GM21526 (cell line): ENCODE results near the gene DDX25.

ENCODE experiments used
- ATAC-seq: cut with Tn5 transposase; IDR thresholded peaks from one replicate; pipeline ENCODE4 v1.9.1; 2021; ENCODE audit warnings: moderate library complexity; ENCODE audit not compliant: unreplicated experiment, low FRiP score

Gene DDX25

GRCh38 chr11:125948278-125949051 lies 44.2 kb downstream of the DDX25 start:
- no peak for ATAC-seq

GRCh38 chr11:125949271-125950177 lies 45.2 kb downstream of the DDX25 start:
- no peak for ATAC-seq

DNA sequence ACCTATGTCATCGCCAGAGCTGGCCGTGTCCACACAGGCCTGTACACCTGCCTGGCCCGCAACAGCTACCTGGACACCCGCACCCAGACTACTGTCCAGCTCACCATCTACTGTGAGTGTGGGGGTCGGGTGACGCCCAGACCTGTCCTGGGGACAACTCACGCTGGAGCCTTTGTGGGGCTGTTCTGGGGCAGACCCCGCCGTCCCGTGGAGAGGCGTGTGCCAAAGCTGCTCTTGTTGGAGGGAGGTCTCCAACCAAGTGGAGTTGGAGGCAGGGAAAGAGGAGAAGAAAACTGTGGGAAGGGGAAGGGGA lies 45.8 kb downstream of the DDX25 start:
- no peak for ATAC-seq

DNA sequence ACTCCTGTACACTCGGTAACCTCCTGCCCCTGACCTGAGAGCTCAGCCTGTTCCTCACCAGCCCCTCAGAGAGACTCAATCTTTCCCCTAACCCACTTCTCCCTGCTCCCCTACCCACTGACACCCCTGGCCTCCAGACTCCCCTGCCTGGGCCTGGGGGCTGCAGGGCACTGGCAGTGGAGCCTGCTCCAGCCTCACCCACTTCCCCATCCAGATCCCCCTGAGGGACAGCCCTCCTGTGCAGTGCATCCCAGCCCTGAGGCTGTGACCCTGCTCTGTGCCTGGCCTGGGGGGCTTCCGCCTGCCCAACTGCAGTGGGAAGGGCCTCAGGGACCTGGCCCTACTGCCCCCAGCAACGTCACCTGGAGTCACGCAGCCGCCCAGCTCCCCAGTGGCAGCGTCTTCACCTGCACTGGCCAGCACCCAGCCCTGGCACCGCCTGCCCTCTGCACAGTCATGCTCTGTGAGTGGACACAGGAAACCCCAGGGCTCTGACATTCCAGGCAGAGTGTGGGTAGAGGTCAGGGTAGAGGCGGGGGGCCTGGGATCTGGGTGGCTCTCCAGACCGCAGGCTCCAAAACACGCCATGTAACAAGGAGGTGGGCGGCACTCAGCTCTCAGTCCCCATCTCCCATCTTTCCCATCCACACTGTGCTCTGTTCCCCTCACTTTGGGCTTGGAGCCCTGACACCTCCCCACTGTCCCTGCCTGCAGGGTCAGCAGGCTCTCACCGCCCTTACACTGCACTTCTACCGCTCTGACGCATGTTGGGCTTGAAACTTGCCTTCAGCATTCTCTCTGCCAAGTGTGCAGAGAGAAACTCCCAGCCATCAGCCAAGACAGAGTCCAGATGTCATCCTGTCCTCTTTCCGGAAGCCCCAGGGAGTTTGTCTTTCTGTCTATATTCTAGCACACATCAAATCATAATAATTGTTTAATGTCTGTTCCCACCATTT lies 46.7 kb downstream of the DDX25 start:
- ATAC-seq = no peak

DNA sequence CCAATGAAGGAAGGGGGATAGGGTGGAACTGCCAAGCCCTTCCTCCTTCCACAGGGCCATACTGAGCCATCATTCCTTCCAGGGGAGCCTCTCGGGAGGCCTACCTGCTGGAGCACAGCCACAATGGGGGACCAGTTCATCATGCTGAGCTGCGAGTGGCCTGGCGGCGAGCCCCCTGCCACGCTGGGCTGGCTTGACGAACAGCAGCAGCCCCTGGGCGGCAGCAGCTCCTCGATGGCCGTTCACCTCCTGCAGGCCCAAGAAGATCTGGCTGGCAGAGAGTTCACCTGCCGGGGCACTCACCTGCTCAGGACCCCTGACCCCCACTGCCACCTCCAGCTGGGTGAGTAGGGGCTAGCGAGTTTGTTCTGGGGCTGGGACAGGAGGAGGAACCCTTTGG lies 47.4 kb downstream of the DDX25 start:
- ATAC-seq = no peak

- no peak for ATAC-seq
Measured at GRCh38 chr11:125952559-125952958, 48.3 kb downstream of the DDX25 start.

GRCh38 chr11:125952973-125953372 lies 48.7 kb downstream of the DDX25 start:
- no peak for ATAC-seq

- no peak for ATAC-seq
Measured at GRCh38 chr11:125953401-125953935, 49.2 kb downstream of the DDX25 start.

GRCh38 chr11:125954123-125954944 lies 50.0 kb downstream of the DDX25 start:
- ATAC-seq = no peak

GRCh38 chr11:125954945-125955640 lies 50.8 kb downstream of the DDX25 start:
- no peak for ATAC-seq

- ATAC-seq = no peak
Measured at GRCh38 chr11:125955856-125956255, 51.5 kb downstream of the DDX25 start.

DNA sequence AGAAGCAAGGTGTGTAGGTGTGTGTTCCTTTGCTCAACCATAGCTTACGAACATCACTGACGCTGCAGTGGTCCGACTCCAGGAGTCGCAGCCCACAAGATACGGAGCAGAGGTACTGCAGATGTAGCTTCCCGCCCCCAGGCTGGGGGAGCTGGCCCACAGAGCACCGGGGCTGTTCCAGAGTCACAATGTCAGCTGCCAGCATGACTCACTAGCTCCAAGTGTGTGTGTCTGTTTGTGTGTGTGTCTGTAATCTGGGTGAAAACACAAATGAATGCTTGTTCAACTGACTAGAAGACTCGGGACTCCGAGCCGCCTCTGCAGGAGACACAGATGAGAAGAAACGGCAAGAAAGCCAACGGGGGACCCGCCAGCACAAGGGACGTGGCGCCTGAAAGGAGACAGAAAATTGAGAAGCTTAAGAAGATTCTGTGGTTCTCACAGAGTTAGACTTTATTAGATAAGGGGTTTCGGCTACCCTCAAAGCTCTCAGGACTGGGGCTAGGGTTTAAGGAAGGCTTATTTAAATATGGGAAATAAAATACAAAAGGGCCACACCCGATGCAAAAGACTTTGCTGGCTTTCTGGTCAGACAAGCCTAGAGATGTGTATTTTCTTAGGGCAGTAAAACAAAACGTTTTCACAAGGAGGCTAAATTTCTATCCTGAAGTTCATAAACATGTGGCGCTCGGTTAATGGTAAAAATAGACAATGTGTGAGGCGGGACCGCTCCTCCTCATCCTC lies 52.3 kb downstream of the DDX25 start:
- ATAC-seq = no peak

GRCh38 chr11:125957618-125958332 lies 53.5 kb downstream of the DDX25 start:
- ATAC-seq = no peak

DNA sequence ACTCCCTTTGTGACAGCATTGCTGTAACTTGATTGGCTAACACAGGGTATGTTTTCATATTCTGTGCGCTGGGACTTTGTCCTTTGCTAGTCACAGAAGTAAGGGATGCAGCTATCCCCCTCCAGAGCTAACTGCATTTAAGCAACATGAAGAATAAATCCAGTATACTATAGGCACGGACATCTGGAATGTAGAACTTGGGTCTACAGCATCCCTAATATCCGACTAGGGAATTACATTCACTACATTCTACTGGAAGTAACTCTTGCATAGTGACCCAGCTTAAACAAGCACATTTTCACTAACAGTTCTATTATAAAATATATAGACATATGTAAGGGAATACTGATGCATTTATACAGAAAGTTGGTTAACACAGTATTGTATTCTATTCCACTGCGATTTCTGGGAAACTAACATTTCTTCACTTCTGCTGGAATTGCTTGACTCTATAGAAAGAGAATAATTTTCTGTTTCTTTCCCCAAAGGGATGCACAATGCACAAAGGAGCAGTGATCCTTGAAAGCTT lies 54.6 kb downstream of the DDX25 start:
- no peak for ATAC-seq

DNA sequence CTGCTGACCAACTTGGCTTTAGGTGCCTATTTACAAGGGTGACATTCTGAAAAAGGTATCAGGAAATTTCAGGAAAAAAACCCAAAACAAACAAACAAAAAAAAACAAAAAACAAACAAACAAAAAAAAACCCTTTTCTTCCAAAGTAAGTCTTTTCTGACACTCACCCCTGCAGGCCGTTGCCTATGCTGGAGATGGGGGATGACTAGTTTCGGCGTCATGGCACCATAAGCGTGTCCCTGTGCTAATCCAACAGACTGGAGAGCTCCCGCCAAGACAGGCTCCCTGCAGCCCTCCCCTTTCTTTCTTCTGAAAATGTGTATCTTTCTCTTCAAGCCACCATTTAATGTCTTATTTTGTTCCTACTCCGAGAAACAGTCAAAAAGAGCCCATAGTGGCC lies 55.2 kb downstream of the DDX25 start:
- ATAC-seq = no peak

GRCh38 chr11:125959931-125960330 lies 55.6 kb downstream of the DDX25 start:
- ATAC-seq = no peak

- no peak for ATAC-seq
Measured at GRCh38 chr11:125960771-125961170, 56.5 kb downstream of the DDX25 start.
